ENCODE data around the gene LCN1. TPM values are rescaled to one million over a fixed set of nuclear protein-coding genes. Genes with fewer than 3 reads are reported as not detected.
A peak's percentile ranks its signal among the peaks of the same experiment; 100 is the strongest.

LCN1 gene
- total RNA-seq, 1 donor from 2014 or later, result not detected

DNA sequence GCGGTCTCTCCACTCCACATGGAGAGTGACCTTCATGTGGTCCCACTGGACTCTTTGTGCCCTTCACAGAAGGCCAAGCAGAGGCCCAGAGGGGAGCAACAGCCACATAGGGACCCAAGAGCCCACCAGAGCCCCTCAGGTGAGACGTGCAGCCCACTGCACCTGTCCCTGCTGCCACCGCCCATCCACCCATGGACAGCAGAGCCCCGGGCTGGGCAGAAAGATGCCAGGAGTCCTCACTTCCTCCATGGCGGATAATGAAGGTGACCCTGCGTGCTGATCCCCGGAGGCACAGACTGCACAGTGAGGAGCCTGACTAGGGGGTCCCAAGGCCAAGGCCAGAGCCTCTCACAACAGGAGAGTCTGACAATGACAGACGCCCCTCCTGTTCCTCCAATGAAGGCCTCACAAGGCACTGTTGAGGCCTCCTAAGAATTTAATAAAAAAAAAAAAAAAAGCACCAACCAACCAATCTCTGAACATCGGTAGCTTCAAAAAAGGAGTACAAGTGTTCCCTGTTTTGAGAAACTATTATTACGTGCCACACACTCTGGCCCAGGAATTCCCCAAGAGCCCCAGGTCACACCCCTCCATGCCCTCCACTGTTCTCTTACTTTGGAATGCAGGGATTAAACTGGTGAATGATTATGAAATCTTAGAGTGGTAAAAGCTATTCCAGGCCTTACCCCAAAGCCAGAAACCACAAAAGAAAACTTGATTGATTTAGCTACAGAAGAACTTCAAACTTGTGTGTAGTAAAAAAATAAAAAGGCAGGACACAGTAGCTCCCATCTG is 44.5 kb upstream of the LCN1 start:
- DNase-seq, result no peak
- TF ChIP-seq, protein P1, sequence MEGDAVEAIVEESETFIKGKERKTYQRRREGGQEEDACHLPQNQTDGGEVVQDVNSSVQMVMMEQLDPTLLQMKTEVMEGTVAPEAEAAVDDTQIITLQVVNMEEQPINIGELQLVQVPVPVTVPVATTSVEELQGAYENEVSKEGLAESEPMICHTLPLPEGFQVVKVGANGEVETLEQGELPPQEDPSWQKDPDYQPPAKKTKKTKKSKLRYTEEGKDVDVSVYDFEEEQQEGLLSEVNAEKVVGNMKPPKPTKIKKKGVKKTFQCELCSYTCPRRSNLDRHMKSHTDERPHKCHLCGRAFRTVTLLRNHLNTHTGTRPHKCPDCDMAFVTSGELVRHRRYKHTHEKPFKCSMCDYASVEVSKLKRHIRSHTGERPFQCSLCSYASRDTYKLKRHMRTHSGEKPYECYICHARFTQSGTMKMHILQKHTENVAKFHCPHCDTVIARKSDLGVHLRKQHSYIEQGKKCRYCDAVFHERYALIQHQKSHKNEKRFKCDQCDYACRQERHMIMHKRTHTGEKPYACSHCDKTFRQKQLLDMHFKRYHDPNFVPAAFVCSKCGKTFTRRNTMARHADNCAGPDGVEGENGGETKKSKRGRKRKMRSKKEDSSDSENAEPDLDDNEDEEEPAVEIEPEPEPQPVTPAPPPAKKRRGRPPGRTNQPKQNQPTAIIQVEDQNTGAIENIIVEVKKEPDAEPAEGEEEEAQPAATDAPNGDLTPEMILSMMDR (IDR thresholded peaks at IDR 0.05; ENCODE audit: partially characterized antibody, unreplicated experiment), result no peak
- Mint-ChIP-seq H3K27ac (ENCODE audit: unreplicated experiment) (no peak overlapping the region), H3K36me3 (ENCODE audit: unreplicated experiment) (no peaks in the 10 kb centered on the region), H3K4me3 (ENCODE audit: unreplicated experiment) (no peak overlapping the region), H3K9me3 (ENCODE audit: unreplicated experiment) (peaks cover 5% of the 10 kb centered on the region), H3K4me1 (ENCODE audit: low read depth, unreplicated experiment) (peaks cover 22% of the 10 kb centered on the region), H3K27me3 (ENCODE audit: unreplicated experiment) (peaks cover 5% of the 10 kb centered on the region)

DNA sequence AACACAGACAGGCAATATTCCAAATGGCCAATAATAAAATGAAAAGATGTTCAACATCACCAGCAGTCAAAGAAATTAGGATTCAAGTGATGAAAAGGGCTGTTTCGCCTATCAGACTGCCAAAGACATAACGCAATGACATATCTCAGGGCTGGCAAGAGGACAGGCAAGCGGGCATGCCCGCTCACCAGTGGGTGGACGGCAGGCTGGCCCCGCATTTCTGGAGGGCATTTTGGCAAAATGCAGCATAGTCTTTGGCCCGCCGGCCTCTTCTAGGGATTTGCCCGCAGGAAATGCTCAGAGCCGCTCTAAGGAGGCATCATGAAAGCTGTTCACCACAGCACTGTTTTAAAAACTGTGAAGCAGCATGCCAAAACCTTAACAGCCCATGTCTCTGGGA is 43.0 kb upstream of the LCN1 start:
- TF ChIP-seq, protein P1 (IDR thresholded peaks at IDR 0.05; ENCODE audit: partially characterized antibody, unreplicated experiment), result no peak
- H3K4me3 Mint-ChIP-seq (ENCODE audit: unreplicated experiment), result peak overlapping the region; percentile 84
- no peaks in the 10 kb centered on the region for H3K36me3 Mint-ChIP-seq (ENCODE audit: unreplicated experiment)
- no peak for DNase-seq
- H3K27ac Mint-ChIP-seq (ENCODE audit: unreplicated experiment), result peak overlapping the region; percentile 62
- H3K4me1 Mint-ChIP-seq (ENCODE audit: low read depth, unreplicated experiment), result peaks cover 13% of the 10 kb centered on the region
- H3K27me3 Mint-ChIP-seq (ENCODE audit: unreplicated experiment), result peaks cover 5% of the 10 kb centered on the region
- peaks cover 7% of the 10 kb centered on the region for H3K9me3 Mint-ChIP-seq (ENCODE audit: unreplicated experiment)

DNA sequence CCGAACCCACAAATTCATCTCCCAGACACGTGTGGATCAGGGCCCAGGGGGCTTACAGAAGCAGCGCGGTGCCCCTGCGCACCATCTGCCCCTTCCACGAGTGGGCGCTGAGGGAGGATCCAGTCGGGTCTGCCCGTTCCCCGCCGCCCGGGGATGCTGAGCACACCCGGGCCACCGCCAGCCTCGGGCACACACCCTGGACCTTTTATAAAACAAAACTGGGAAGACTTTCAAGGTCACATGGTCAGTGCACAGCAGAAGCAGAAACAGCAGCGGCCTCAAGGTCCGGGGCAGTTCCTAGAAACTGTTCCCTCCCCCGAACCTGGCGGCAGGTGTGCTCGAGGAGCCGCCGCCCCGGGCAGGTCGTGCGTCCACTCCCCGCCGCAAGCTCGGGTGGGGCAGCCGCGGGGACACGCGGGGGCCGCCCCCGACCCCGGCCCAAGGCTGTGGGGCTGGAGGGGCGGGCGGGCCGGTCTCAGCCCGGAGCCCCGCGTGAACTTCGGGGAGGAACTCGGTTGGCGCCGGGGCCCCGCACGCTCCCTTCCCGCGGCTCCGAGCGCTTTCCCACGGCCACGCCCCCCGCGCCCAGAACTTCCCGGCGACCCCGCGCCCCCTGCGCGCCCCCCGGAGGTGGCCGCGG is 42.3 kb upstream of the LCN1 start:
- TF ChIP-seq, protein P1 (IDR thresholded peaks at IDR 0.05; ENCODE audit: partially characterized antibody, unreplicated experiment), result no peak
- H3K4me1 Mint-ChIP-seq (ENCODE audit: low read depth, unreplicated experiment), result peaks cover 13% of the 10 kb centered on the region
- peaks cover 5% of the 10 kb centered on the region for H3K27me3 Mint-ChIP-seq (ENCODE audit: unreplicated experiment)

DNA sequence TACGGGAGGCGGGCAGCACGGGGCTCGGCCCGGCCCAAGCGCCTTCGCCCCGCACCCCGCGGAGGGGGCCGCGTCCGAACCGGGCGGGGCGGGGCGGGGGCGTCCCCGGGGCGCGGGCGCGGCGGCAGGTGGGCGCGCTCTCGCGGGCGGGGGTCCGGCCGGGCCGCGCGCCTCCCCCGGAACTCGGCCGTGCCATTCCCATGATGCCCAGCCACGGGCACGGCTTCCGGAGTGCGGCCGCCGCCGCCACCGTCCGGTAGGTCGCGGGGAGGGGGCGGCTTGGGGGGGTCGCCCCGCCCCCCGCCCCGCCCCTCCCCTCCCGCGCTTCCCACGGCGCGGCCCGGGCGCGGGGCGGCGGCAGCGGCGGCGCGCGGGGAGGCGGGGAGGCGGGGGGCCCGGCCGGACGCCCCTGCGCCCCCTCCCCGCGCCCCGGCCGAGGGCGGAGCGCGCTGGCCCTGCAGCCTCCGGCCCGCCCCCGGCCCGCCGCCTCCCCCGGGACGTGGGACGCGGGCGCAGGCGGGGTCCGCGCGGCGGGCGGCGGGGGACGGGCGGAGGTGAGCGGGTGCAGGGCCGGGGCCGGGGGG is 41.7 kb upstream of the LCN1 start, which contains the start of gene PPP1R26:
TSS of gene PPP1R26 (plus strand) at position 314 of the 584 bp plus-strand sequence. CDS start 4,729 bp downstream, outside the sequence.
- peaks cover 11% of the 10 kb centered on the region for H3K4me1 Mint-ChIP-seq (ENCODE audit: low read depth, unreplicated experiment)
- peaks cover 5% of the 10 kb centered on the region for H3K27me3 Mint-ChIP-seq (ENCODE audit: unreplicated experiment)
- peak; percentile 49 for DNase-seq
- peak within 1 kb of the TSS; percentile 84 for H3K4me3 Mint-ChIP-seq (ENCODE audit: unreplicated experiment)
- H3K27ac Mint-ChIP-seq (ENCODE audit: unreplicated experiment), result no peak within 1 kb of the TSS
- TF ChIP-seq, protein P1 (IDR thresholded peaks at IDR 0.05; ENCODE audit: partially characterized antibody, unreplicated experiment), result no peak
- peaks cover 7% of the 10 kb centered on the region for H3K9me3 Mint-ChIP-seq (ENCODE audit: unreplicated experiment)
- H3K36me3 Mint-ChIP-seq (ENCODE audit: unreplicated experiment), result no peaks in the 10 kb centered on the region

More for the DNA sequence above, 42.3 kb upstream of the LCN1 start:
- DNase-seq, result no peak
- Mint-ChIP-seq H3K9me3 (ENCODE audit: unreplicated experiment) (peaks cover 7% of the 10 kb centered on the region), H3K27ac (ENCODE audit: unreplicated experiment) (no peak overlapping the region), H3K4me3 (ENCODE audit: unreplicated experiment) (peak overlapping the region; percentile 84), H3K36me3 (ENCODE audit: unreplicated experiment) (no peaks in the 10 kb centered on the region)
